H1 (cell line): ENCODE measurements around the gene CD247. TPM values are rescaled to one million over a fixed set of nuclear protein-coding genes. Genes with fewer than 3 reads are reported as not detected.
A peak's percentile ranks its signal among the peaks of the same experiment; 100 is the strongest.

Source experiments
- EGR1 ChIP-seq: IDR thresholded peaks from 2 replicates; pipeline ENCODE4 v1.6.1; 2011; ENCODE audit warnings: low read depth, low read length, borderline replicate concordance
- JUN ChIP-seq: IDR thresholded peaks from 2 replicates; pipeline ENCODE4 v1.6.1; 2011; ENCODE audit warnings: low read depth, mild to moderate bottlenecking, improper control_type of control experiment, low read length
- SP1 ChIP-seq: IDR thresholded peaks from 2 replicates; pipeline ENCODE4 v1.6.1; 2011; ENCODE audit warnings: low read depth, low read length
- polyA plus RNA-seq, 7 experiments: library from polyadenylated mRNA; depleted of rRNA in 3 of 7; stranded (reverse) in 5 of 7; unstranded in 2 of 7; fragments of >200 nt in 5 of 7; fragments of 200-250 nt in 2 of 7; gene quantifications; 1 replicate in 5 of 7; 2 replicates in 1 of 7; 4 replicates in 1 of 7; pipeline versions ENCODE4 v1.2.1 to v1.2.3, GENCODE V29; 2011 to 2013; ENCODE audit warnings: missing spikeins in 2 of 7, mixed read lengths in 2 of 7
- total RNA-seq: library from RNA; stranded (reverse); fragmentation: NEBNext Ultra II Directional; extraction: Animal tissue kit (Norgen Biotek cat#: 25700); gene quantifications from 2 replicates; pipeline ENCODE4 v1.2.1, GENCODE V29; 2021
- TF ChIP-seq, protein P1 (sequence below): fragments of 300-600 bp; sonication (generic); IDR thresholded peaks from 2 replicates; pipeline ENCODE4 v1.7.1; 2012; ENCODE audit warnings: low read length, moderate library complexity, mild to moderate bottlenecking, inconsistent platforms; ENCODE audit not compliant: insufficient replicate concordance
- TF ChIP-seq, protein P2 (sequence below): IDR thresholded peaks from 2 replicates; pipeline ENCODE4 v1.6.1; 2011; ENCODE audit warnings: low read length, improper control_type of control experiment
- TF ChIP-seq, protein P3 (sequence below): IDR thresholded peaks from 2 replicates; pipeline ENCODE4 v1.6.1; 2011; ENCODE audit warnings: low read depth, mild to moderate bottlenecking, low read length; ENCODE audit not compliant: insufficient read depth
- TF ChIP-seq, protein P4 (sequence below): IDR thresholded peaks from 2 replicates; pipeline ENCODE4 v1.6.1; 2012; ENCODE audit warnings: inconsistent platforms

CD247 gene
- total and polyA plus RNA-seq, 2 of the 8 experiments (the other 6 are each of a cell fraction or from before 2014, with no cell fraction given) = 2.0 to 2.2 TPM

DNA sequence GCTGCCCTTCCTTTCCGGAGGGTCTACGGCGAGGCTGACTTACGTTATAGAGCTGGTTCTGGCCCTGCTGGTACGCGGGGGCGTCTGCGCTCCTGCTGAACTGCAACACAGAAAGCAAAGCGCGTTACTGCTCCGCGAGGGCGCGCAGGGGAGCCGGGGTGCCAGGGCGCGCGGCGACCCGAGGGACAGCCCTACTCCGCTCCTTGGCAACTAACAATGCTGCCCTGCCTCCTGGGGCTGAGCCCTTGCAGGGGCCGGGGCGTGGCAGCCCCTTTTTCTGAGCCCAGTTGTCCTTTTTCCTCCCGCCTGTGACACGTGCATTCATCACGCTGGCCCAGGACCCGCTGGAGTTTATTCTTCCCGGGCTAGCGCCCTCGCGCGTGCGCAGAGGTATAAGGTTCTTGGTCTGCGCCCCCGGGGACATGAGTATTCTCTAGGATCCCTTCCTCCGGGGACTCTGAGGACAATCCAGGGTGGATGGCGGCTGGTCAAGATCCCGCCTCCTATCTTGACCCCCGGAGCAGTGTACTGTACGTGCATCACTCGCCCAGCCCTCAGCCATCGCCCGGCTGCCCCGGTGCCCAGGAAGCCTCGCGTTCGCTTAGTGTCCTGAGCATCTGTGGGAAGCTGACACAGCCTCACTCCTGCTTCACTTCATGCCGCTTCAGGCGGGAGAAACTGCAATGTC lies 78.9 kb downstream of the CD247 start (continued):
- TF ChIP-seq, protein P1, sequence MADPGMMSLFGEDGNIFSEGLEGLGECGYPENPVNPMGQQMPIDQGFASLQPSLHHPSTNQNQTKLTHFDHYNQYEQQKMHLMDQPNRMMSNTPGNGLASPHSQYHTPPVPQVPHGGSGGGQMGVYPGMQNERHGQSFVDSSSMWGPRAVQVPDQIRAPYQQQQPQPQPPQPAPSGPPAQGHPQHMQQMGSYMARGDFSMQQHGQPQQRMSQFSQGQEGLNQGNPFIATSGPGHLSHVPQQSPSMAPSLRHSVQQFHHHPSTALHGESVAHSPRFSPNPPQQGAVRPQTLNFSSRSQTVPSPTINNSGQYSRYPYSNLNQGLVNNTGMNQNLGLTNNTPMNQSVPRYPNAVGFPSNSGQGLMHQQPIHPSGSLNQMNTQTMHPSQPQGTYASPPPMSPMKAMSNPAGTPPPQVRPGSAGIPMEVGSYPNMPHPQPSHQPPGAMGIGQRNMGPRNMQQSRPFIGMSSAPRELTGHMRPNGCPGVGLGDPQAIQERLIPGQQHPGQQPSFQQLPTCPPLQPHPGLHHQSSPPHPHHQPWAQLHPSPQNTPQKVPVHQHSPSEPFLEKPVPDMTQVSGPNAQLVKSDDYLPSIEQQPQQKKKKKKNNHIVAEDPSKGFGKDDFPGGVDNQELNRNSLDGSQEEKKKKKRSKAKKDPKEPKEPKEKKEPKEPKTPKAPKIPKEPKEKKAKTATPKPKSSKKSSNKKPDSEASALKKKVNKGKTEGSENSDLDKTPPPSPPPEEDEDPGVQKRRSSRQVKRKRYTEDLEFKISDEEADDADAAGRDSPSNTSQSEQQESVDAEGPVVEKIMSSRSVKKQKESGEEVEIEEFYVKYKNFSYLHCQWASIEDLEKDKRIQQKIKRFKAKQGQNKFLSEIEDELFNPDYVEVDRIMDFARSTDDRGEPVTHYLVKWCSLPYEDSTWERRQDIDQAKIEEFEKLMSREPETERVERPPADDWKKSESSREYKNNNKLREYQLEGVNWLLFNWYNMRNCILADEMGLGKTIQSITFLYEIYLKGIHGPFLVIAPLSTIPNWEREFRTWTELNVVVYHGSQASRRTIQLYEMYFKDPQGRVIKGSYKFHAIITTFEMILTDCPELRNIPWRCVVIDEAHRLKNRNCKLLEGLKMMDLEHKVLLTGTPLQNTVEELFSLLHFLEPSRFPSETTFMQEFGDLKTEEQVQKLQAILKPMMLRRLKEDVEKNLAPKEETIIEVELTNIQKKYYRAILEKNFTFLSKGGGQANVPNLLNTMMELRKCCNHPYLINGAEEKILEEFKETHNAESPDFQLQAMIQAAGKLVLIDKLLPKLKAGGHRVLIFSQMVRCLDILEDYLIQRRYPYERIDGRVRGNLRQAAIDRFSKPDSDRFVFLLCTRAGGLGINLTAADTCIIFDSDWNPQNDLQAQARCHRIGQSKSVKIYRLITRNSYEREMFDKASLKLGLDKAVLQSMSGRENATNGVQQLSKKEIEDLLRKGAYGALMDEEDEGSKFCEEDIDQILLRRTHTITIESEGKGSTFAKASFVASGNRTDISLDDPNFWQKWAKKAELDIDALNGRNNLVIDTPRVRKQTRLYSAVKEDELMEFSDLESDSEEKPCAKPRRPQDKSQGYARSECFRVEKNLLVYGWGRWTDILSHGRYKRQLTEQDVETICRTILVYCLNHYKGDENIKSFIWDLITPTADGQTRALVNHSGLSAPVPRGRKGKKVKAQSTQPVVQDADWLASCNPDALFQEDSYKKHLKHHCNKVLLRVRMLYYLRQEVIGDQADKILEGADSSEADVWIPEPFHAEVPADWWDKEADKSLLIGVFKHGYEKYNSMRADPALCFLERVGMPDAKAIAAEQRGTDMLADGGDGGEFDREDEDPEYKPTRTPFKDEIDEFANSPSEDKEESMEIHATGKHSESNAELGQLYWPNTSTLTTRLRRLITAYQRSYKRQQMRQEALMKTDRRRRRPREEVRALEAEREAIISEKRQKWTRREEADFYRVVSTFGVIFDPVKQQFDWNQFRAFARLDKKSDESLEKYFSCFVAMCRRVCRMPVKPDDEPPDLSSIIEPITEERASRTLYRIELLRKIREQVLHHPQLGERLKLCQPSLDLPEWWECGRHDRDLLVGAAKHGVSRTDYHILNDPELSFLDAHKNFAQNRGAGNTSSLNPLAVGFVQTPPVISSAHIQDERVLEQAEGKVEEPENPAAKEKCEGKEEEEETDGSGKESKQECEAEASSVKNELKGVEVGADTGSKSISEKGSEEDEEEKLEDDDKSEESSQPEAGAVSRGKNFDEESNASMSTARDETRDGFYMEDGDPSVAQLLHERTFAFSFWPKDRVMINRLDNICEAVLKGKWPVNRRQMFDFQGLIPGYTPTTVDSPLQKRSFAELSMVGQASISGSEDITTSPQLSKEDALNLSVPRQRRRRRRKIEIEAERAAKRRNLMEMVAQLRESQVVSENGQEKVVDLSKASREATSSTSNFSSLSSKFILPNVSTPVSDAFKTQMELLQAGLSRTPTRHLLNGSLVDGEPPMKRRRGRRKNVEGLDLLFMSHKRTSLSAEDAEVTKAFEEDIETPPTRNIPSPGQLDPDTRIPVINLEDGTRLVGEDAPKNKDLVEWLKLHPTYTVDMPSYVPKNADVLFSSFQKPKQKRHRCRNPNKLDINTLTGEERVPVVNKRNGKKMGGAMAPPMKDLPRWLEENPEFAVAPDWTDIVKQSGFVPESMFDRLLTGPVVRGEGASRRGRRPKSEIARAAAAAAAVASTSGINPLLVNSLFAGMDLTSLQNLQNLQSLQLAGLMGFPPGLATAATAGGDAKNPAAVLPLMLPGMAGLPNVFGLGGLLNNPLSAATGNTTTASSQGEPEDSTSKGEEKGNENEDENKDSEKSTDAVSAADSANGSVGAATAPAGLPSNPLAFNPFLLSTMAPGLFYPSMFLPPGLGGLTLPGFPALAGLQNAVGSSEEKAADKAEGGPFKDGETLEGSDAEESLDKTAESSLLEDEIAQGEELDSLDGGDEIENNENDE = no peak
- TF ChIP-seq, protein P2, sequence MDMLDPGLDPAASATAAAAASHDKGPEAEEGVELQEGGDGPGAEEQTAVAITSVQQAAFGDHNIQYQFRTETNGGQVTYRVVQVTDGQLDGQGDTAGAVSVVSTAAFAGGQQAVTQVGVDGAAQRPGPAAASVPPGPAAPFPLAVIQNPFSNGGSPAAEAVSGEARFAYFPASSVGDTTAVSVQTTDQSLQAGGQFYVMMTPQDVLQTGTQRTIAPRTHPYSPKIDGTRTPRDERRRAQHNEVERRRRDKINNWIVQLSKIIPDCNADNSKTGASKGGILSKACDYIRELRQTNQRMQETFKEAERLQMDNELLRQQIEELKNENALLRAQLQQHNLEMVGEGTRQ = no peak
- peak; percentile 90 for TF ChIP-seq EGR1
- no peak for TF ChIP-seq SP1
- TF ChIP-seq, protein P3, sequence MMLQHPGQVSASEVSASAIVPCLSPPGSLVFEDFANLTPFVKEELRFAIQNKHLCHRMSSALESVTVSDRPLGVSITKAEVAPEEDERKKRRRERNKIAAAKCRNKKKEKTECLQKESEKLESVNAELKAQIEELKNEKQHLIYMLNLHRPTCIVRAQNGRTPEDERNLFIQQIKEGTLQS = no peak
- TF ChIP-seq, protein P4, sequence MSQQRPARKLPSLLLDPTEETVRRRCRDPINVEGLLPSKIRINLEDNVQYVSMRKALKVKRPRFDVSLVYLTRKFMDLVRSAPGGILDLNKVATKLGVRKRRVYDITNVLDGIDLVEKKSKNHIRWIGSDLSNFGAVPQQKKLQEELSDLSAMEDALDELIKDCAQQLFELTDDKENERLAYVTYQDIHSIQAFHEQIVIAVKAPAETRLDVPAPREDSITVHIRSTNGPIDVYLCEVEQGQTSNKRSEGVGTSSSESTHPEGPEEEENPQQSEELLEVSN = peak; percentile 97
- TF ChIP-seq JUN = no peak
